HepG2 (cell line): ENCODE measurements around the gene RABEP2. TPM values are rescaled to one million over a fixed set of nuclear protein-coding genes. Genes with fewer than 3 reads are reported as not detected.

ENCODE experiments used
- ATRX ChIP-seq: sonication (generic); formaldehyde crosslinking; IDR thresholded peaks from 2 replicates; pipeline ENCODE4 v1.4.0; 2020; ENCODE audit warnings: missing genetic modification reagents, borderline replicate concordance
- BORCS8-MEF2B ChIP-seq: sonication (generic); formaldehyde crosslinking; IDR thresholded peaks from 2 replicates; pipeline ENCODE4 v1.8.0; 2022; ENCODE audit warnings: mild to moderate bottlenecking, missing genetic modification reagents
- RXRB ChIP-seq: IDR thresholded peaks from 2 replicates; pipeline ENCODE4 v1.6.1; 2016; ENCODE audit warnings: borderline replicate concordance, missing genetic modification reagents, missing compliant biosample characterization
- SNRNP70 ChIP-seq: fragments of 200-400 bp; formaldehyde crosslinking; IDR thresholded peaks from 2 replicates; pipeline ENCODE4 v1.6.1; 2017; ENCODE audit warnings: mild to moderate bottlenecking, low read depth, low read length, moderate library complexity
- ZMAT3 ChIP-seq: sonication (generic); formaldehyde crosslinking; conservative IDR thresholded peaks from 2 replicates; pipeline ENCODE4 v1.7.0; 2021; ENCODE audit warnings: missing genetic modification reagents
- ZNF761 ChIP-seq: sonication (generic); formaldehyde crosslinking; conservative IDR thresholded peaks from 2 replicates; pipeline ENCODE4 v1.4.0; 2020; ENCODE audit warnings: mild to moderate bottlenecking, missing genetic modification reagents
- ZNF792 ChIP-seq: IDR thresholded peaks from 2 replicates; pipeline ENCODE4 v1.6.1; 2016
- polyA plus RNA-seq, 8 experiments: library from polyadenylated mRNA; depleted of rRNA in 3 of 8; stranded (reverse) in 7 of 8; unstranded in 1 of 8; fragments of >200 nt; fragmentation: Illumina TruSeq in 4 of 8; extraction: Trizol in 4 of 8; gene quantifications; 2 replicates each; pipeline versions ENCODE4 v1.2.1 to v1.2.3, GENCODE V29; 2011 to 2016; ENCODE audit warnings: low read depth in 4 of 8, missing spikeins in 1 of 8, mixed read lengths in 1 of 8; ENCODE audit not compliant: insufficient read depth in 1 of 8
- total RNA-seq, 5 experiments: library from RNA; depleted of rRNA; stranded (reverse); fragments of >200 nt; fragmentation: Illumina TruSeq; extraction: Trizol; gene quantifications; 2 replicates each; pipeline ENCODE4 v1.2.3, GENCODE V29; 2016; ENCODE audit warnings: low read depth in 1 of 5
- TF ChIP-seq, protein P1 (sequence below): sonication (generic); formaldehyde crosslinking; conservative IDR thresholded peaks from 2 replicates; pipeline ENCODE4 v1.4.0; 2020; ENCODE audit warnings: missing genetic modification reagents
- TF ChIP-seq, protein P2 (sequence below): sonication (generic); formaldehyde crosslinking; IDR thresholded peaks from 2 replicates; pipeline ENCODE4; 2020; ENCODE audit warnings: missing genetic modification reagents, mild to moderate bottlenecking, borderline replicate concordance

RABEP2 gene
- total and polyA plus RNA-seq, 2 of the 13 experiments (the other 11 are each of a cell fraction or from before 2014, with no cell fraction given): 10.8 to 18.4 TPM

DNA sequence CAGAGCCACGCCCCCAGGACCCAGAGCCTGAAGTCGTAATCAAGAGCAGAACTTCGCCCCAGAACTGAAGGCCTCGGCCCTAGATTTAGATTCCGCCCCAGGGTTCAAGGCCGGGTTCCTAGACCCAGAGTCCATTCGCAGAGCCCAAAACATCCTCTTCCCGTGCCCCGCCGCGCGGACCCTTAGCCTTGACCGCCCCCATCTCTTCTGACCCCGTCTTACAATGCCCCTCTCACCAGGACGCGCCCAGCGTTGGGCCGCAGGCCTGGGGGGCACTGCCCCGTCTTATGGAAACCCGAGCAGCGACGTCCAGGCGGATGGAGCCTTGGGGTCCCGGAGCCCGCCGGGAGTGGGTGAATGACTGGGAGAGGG, 11.7 kb upstream of the RABEP2 start (continued):
- TF ChIP-seq ZNF761 (CRISPR knock-in tag): 0 out of 2 replicates have a peak, but pooled peaks have one; percentile 70
- 0 out of 2 replicates have a peak, but pooled peaks have one; percentile 12 for TF ChIP-seq RXRB
- TF ChIP-seq, protein P1, sequence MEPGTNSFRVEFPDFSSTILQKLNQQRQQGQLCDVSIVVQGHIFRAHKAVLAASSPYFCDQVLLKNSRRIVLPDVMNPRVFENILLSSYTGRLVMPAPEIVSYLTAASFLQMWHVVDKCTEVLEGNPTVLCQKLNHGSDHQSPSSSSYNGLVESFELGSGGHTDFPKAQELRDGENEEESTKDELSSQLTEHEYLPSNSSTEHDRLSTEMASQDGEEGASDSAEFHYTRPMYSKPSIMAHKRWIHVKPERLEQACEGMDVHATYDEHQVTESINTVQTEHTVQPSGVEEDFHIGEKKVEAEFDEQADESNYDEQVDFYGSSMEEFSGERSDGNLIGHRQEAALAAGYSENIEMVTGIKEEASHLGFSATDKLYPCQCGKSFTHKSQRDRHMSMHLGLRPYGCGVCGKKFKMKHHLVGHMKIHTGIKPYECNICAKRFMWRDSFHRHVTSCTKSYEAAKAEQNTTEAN (CRISPR knock-in tag): 0 out of 2 replicates have a peak, but pooled peaks have one; percentile 62
- TF ChIP-seq, protein P2, sequence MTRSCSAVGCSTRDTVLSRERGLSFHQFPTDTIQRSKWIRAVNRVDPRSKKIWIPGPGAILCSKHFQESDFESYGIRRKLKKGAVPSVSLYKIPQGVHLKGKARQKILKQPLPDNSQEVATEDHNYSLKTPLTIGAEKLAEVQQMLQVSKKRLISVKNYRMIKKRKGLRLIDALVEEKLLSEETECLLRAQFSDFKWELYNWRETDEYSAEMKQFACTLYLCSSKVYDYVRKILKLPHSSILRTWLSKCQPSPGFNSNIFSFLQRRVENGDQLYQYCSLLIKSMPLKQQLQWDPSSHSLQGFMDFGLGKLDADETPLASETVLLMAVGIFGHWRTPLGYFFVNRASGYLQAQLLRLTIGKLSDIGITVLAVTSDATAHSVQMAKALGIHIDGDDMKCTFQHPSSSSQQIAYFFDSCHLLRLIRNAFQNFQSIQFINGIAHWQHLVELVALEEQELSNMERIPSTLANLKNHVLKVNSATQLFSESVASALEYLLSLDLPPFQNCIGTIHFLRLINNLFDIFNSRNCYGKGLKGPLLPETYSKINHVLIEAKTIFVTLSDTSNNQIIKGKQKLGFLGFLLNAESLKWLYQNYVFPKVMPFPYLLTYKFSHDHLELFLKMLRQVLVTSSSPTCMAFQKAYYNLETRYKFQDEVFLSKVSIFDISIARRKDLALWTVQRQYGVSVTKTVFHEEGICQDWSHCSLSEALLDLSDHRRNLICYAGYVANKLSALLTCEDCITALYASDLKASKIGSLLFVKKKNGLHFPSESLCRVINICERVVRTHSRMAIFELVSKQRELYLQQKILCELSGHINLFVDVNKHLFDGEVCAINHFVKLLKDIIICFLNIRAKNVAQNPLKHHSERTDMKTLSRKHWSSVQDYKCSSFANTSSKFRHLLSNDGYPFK: peak; percentile 7; the same call in 1 of the 2 replicates
- TF ChIP-seq ZNF792 (CRISPR knock-in tag): 0 out of 2 replicates have a peak, but pooled peaks have one; percentile 29
- no peak for TF ChIP-seq BORCS8-MEF2B (CRISPR knock-in tag)
- TF ChIP-seq ZMAT3: peak; percentile 77
- no peak for TF ChIP-seq ATRX (CRISPR knock-in tag)
- no peak for TF ChIP-seq SNRNP70
